ENCODE data around the gene NCKAP5.

- no peak for TF ChIP-seq POLR2A (IDR thresholded peaks at IDR 0.05)
- TF ChIP-seq CTCF (IDR thresholded peaks at IDR 0.05) = no peak
Measured at GRCh38 chr2:132814651-132815050, 753.6 kb downstream of the NCKAP5 start.
